Measurements from ENCODE around the gene IL10RB.
A peak's percentile ranks its signal among the peaks of the same experiment; 100 is the strongest.
"Not testable (repeated sequence)": the region's sequence is repeated elsewhere in the genome, so short reads cannot be mapped to it uniquely, and the experiment has no call there.

The IL10RB gene

DNA sequence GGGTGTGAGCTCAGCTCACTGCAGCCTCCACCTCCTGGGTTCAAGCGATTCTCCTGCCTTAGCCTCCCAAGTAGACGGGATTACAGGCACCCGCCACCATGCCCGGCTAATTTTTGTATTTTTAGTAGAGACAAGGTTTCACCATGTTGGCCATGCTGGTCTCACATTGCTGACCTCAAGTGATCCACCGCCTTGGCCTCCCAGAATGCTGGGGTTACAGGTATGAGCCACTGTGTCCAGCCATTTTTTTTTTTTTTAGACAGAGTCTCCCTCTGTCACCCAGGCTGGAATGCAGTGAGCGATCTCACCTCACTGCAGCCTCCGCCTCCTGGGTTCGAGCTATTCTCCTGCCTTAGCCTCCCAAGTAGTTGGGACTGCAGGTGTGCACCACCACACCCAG is 23.3 kb upstream of the IL10RB start:
- not testable (repeated sequence) for DNase-seq

DNA sequence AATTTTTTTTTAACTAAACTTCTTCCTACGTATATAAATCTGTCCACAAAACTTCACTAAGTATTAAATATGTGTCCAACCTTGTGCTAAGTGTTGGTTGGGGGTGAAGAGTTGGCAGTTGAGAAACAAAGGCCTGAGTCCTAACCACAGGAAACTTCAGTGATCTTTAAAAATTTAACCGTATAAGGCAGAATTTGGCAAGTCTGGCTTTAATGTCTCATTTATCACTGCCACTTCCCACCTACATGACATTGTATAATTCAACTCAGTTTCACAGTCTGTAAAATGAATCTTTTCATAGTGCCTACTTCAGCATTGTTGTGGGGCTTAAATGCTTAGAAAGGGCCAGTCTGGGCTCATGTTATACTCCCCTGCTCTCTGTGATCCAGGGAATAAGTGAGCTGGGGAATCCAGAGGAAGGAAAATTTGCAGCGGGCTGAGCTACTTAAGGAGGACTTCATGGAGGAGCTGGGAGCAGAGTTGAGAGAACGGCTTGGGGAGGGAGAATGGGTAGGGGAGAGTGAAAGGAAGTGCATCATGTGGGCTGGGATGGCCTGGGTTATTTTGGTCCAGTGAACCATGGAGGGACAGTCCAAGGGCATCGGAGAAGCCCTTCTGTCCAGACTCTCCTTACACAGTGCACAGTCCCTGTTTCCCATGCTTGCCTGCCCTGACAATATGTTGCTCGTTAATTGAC is 21.9 kb upstream of the IL10RB start:
- DNase-seq = peak; percentile 51

DNA sequence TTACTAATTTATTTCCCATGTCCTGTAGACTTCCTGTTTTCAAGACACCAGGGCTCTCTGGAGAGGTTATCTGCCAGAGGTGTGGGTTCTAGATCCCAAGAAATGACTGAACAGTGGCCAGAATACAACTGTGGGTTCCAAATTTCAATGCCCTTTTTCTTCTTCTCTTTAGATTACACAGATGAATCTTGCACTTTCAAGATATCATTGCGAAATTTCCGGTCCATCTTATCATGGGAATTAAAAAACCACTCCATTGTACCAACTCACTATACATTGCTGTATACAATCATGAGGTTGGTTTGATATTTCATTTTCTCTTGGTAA is 21.4 kb upstream of the IL10RB start:
- DNase-seq = peak; percentile 72

DNA sequence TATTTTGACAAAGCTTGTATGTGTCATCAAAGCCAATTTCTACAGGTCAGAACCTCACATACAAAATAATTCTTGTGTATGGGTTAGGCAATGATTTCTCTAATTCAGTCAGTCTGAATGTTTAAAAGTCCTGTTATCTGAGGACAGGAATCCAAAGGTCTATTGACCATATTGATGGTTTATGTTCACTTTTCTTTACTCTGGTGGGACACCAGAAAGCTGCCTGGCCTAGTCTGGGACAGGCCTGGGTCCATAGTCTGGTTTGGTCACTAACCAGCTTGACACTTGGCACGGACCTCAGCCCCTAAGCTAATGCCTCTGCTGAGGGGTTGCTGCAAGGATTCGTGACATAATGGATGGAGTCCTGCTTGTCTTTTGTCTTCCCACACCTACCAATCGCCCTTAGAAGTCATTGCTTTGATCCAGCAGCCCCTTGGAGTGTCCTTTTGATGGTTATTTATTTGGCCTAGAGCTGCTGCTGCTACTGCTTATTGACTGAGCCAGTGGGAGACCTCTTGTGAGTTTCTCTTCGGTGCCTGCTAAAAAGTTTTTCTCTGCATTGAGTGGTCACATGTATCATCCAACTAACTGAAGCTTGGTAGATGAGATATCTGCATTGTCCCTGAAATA is 20.8 kb upstream of the IL10RB start:
- DNase-seq = no peak

DNA sequence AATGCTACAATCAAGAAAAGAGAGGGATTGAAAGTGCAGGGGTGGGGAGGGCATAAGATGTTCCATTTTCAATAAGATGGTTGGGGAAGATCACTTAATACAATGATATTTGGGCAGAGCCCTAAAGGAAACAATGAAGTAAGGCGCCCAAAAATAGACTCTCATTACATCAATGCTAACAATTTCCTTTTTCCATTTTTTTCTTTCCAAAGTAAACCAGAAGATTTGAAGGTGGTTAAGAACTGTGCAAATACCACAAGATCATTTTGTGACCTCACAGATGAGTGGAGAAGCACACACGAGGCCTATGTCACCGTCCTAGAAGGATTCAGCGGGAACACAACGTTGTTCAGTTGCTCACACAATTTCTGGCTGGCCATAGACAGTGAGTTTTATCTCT is 19.7 kb upstream of the IL10RB start:
- DNase-seq = peak; percentile 41

DNA sequence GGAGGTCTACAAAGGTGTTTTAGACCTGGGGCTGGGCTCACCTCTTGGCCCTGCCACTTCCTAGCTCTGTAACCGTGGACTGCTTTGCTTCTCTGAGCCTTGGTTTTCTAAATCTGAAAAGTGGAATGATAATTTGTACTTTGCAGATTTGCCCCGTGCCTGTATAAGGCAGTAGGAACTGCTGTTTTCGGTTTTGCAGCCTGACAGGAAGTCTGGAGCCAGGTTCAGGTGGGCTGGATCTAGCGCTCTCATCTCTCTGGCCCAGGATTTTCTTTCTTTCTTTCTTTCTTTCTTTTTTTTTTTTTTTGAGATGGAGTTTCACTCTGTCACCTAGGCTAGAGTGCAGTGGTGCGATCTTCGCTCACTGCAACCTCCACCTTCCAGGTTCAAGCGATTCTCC is 19.2 kb upstream of the IL10RB start:
- DNase-seq = no peak

DNA sequence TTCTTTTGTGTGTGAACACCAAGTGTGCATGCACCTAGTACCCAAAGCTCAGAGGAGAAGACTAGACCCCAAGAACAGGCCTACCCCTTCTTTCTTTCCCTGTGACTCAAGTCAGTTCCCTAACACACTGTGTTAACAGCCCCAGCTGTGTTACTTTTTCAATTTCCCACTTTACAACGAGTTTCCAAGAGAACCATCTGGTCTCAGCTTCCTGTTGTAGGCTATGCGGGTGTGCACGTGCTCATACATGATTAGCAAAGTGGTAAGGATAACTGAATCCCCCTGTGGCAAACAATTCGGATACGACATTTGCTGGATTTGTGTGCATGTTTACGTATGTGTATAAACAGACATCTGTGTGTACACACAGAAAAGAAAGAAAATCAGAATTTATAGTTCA is 18.6 kb upstream of the IL10RB start:
- DNase-seq = peak; percentile 75

DNA sequence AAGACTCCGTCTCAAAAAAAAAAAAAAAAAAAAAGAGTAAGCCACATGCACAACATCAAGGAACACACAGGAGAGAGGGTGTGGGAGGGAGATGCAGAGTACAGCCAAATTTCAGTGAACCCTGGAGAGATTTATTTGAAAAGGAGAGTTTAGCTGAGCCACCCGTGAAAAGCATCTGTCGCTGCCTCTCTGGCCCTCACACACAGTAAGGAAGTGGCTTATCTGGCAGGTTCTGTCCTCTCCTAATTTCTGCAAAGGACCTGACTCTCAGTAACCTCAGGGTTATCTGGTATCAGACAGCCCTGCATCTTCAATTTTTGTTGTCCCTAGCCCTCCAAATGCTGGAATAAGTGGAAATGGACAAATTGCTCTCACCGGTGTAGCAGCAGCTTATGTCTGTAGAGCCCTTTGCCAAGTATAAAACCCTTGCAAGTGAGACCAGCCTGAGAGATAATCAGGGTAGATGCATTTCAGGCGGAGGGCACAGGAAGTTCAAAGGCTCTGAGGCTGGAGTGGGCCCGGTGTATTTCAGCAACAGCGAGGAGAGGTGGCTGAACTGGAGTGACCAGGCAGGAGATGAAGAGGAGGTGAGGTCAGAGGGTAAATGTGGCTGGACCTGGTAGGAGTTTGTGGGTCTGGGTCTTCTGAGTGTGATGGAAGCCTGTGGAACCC is 16.7 kb upstream of the IL10RB start:
- DNase-seq = no peak

DNA sequence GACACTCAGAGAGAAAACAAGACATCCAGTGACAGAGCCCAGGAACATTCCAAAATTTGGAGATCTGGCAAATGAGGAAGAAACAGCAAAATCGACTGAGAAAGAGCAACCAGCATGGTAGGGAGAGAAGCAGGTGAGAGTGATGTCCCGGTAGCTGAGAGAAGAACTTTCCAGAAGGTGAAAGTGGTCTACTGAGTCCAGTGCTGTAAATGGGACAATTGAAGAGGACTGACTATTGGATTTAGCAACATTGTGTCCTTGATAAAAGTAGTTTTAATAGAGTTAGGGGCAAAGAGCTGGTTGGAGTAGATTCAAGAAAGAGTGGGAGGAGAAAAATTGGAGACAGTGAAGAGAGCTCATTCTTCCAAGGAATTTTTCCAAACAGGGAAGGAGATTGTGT is 15.0 kb upstream of the IL10RB start:
- DNase-seq = no peak

DNA sequence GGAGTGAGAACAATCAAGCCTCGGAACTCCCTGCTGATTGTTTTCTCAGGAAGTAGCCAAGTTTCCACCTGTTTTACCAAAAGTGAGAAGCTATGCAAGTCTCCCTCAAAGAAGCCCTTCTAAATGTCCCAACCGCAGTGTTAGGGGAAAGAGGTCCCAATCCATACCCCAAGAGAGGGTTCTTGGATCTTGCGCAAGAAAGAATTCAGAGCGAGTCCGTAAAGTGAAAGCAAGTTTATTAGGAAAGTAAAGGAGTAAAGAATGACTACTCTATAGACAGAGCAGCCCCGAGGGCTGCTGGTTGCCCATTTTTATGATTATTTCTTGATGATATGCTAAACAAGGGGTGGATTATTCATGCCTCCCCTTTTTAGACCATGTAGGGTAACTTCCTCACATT is 12.8 kb upstream of the IL10RB start:
- not testable (repeated sequence) for DNase-seq

DNA sequence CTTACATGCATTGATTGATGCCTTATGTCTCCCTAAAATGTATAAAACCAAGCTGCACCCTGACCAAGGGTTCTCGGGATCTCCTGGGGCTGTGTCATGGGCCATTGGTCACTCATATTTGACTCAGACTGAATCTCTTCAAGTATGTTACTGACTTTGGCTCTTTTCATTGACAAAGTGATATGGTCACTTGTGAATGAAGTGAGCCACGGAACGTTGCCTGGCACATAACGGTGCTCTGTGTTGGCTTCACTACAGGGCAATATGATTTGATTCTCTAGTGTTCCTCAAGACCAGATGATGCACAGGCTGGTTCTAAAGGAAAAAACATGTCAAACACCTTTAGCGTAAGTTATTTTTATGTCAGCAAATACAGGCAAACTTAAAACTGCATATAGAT is 11.4 kb upstream of the IL10RB start:
- DNase-seq = no peak

DNA sequence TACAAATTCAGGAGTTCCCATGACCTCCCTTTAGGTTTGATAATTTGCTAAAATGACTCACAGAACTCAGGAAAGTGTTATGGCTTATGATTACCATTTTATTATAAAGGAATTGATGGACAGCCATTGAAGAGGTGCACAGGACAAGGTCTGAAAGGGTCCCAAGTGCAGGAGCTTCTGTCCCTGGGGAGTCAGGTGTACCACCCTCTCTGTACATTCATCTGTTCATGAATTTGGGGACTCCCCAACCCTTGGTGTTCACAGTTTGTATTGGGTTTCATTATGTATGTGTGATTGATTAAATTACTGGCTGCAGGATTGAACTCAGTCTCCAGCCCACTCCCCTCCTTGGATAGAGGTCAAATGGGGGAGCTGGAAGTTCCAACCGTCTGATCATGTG is 10.8 kb upstream of the IL10RB start:
- DNase-seq = no peak

DNA sequence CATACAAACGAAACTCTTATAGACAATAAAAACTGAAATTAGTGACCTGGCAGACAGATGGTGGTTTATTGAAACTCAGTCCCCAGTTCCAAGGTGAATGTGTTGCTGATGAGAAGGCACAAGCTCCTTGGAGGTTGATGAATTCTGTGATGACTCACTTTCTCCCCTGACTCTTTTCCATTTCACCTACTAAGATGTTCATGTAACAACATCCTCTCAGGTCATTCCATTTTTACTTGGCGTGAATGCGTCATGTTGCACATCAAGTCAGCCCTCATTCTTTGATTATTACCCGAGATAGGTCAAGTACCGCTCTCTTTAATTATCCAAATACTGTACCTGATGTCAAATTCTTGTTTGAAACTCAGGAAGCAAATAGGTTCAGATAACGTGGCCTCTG is 10.1 kb upstream of the IL10RB start:
- no peak for DNase-seq

DNA sequence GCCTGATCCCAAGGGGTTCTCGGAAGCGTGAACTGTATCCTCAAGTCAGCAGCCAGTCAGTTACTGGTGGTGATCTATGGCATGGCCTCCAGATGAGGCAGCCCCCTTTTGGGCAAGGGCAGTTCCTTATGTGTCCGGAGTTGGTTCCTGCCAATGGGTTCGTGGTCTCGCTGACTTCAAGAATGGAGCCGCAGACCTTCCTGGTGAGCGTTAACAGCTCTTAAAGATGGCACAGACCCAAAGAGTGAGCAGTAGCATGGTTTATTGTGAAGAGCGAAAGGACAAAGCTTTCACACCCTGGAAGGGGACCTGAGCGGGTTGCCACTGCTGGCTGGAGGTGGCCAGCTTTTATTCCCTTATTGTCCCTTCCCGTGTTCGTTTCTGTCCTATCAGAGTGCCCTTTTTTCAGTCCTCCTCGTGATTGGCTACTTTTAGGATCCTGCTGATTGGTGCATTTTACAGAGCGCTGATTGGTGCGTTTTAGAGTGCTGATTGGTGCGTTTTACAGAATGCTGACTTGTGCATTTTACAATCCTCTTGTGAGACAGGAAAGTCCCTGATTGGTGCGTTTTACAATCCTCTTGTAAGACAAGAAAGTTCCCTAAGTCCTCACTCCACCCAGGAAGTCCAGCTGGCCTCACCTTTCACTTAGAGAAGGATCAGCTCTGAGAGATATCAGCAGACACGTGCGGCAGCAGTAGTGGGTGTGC is 8.9 kb upstream of the IL10RB start:
- no peak for DNase-seq

DNA sequence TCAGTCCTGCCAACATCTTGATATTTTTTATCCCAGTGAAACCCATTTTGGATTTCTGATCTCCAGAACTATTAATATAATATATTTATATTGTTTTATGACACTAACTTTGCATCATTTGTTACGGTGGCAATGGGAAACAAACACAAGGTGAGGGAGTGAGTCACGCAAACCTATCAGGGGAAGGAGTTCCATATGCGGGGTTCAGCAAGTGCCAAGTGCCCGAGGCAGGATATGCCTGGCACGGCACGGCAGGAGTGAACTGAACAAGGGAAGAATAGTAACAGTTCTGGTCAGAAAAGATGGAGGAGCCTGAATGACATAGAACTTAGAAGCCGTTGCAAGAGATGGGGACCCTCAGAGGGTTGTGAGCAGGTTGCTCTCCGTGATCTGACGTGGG is 7.7 kb upstream of the IL10RB start:
- DNase-seq = no peak

DNA sequence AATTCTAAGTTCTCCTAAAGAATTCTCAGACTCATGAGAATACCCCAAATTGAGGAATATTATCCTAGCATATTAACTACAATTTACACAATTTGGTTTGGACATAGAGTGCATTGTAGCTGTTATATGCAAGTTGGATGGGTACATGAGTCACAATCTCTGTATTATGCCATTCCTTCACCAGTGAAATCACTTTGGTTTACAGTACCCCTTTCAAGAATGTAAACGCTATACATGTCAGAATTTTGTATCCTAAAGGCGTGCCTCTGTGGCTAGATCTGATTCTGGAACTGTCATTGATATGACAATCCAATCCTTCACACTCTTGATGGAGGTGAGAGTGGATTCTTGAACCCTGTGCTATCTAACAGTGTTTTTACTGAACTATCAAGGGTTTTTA is 6.7 kb upstream of the IL10RB start:
- peak; percentile 23 for DNase-seq

DNA sequence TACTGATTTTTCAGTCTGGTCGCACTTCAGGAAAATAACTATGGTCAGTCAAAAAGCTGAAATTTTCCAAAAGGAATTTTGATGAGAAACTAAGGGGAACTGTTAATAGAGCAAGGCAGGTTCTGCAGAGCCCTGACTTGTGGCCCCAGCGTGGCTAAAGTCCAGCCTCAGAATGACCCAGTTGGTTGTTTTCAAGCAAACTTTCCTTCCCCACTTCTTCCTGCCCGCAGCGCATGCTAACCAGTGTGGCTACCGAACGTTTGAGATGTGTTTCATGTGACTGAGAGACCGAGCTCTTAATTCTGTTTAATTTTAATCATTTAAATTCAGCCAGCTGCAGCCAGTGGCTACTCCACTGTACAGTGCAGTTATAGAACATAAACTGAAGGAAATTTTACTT is 6.2 kb upstream of the IL10RB start:
- peak; percentile 45 for DNase-seq

DNA sequence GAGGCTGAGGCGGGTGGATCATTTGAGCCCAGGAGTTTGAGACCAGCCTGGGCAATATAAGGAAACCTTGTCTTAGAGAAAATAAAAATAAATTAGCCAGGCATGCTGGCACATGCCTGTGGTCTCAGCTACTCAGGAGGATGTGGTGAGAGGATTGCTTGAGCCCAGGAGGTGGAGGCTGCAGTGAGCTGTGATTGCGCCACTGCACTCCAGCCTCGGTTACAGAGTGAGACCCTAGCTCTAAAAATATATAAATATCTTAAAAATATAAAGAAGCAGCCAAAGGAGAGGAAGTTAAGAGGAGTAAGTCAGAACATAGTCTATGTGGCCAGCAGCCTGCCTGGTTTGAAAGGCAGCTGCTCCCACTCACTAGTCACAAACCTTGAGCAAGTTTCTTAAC is 4.5 kb upstream of the IL10RB start:
- peak; percentile 97 for DNase-seq

DNA sequence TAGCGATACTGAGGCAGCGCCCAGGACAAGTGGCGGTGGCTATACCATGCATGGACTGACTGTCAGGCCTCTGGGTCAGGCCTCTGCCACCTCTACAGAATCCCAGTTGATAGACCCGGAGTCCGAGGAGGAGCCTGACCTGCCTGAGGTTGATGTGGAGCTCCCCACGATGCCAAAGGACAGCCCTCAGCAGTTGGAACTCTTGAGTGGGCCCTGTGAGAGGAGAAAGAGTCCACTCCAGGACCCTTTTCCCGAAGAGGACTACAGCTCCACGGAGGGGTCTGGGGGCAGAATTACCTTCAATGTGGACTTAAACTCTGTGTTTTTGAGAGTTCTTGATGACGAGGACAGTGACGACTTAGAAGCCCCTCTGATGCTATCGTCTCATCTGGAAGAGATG is 3.2 kb upstream of the IL10RB start:
- no peak for DNase-seq

DNA sequence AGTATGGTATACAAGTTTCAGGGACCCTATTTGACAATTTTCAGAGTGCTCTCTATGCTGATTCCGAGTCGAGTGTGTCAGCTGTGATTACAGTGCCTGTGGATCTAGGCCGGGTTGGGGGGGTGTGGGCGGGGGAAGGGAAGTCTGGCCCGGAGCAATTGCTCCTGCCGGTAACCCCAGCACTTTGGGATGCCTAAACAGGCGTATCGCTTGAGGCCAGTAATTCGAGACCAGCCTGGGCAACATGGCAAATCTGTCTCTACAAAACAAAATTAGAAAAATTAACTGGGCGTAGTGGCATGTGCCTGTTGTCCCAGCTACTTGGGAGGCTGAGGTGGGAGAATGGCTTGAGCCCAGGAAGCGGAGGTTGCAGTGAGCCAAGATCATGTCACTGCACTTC is 1.6 kb upstream of the IL10RB start:
- no peak for DNase-seq

DNA sequence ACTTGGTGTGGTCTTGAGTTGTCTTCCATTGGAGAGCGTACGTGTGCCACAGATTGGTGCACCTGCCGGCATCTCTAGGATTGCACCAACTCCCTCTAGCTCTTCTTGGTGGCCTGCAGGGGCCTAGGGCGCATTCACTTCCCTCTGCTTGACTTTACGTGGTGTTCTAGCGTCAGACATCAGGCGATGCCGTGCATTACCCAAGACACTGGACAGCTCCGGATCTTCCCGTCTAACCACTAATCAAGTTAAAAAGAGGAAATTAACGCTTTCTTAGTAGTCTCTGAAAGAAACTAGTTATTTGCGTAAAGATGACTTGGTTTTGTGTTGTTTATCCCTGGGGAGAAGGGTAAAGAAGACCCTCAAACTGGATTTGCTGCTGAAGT is 510 bp upstream of the IL10RB start:
- DNase-seq = peak; percentile 99

DNA sequence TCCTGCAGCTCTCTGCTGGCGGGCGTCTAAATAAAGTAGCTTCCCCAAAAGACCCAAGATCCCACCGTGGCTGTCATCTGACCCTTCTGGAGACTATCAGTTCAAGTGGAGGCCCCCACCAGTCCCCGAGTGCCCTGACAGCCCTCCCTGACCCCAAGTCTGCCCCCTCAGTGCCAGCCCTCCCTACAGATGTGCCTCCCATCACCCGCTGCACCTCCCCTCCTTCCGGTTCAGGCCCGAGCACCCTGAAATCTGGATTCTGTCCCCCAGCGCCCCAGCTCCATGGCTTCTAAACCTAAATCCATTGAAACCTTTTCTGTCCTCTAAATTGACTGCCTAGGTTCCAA is 595 bp downstream of the IL10RB start:
- DNase-seq = peak; percentile 53

DNA sequence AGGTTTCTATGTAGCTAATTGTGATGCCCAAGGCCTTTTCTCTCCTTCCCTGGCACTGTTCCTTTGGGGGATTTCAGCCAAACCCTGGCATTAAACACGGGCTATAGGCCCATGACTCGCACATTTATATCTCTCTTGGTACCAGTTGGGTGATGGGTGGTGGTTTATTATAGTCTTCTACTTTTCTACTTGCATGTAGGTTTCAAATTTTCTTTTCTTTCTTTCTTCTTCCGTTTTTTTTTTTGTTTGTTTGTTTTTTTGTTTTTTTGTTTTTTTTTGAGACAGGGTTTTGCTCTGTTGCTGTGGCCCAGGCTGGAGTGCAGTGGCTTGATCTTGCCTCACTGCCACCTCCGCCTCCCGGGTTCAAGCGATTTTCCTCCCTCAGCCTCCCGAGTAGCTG is 1.1 kb downstream of the IL10RB start:
- DNase-seq = no peak

DNA sequence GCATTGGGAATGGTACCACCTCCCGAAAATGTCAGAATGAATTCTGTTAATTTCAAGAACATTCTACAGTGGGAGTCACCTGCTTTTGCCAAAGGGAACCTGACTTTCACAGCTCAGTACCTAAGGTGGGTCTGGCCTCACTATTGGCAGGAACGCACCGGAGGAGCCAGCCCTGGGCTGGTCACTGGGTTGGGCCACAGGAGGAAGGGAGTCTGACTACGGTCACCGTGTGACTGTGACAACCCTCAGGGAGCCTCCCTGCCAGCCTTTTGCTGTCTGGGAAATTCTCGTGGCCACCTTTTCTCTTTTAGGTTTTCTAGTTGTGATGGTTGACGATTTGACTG is 2.2 kb downstream of the IL10RB start:
- DNase-seq = no peak

Data from MV-4-11 (cell line).